Osteoblast (primary cell): ENCODE data around the gene CNOT10. TPM values are rescaled to one million over a fixed set of nuclear protein-coding genes. Genes with fewer than 3 reads are reported as not detected.
"Not testable (repeated sequence)": the region's sequence is repeated elsewhere in the genome, so short reads cannot be mapped to it uniquely, and the experiment has no call there.

ENCODE experiments used
- DNase-seq: peaks from one replicate; pipeline ENCODE4 v3.0.0; 2011; ENCODE audit warnings: low spot score, mixed read lengths; ENCODE audit not compliant: insufficient read length; ENCODE audit errors: missing footprints
- H2AFZ ChIP-seq: 2 replicates; pipeline ENCODE4 v1.6.0; 2011; ENCODE audit warnings: mild to moderate bottlenecking, low read length
- H3K27ac ChIP-seq: 2 replicates; pipeline ENCODE4 v1.5.1; 2011; ENCODE audit warnings: mild to moderate bottlenecking, low read depth, low read length, moderate library complexity
- H3K27me3 ChIP-seq: 2 replicates; pipeline ENCODE4 v1.6.0; 2012; ENCODE audit warnings: mild to moderate bottlenecking, control low read depth, inconsistent platforms, low read length, moderate library complexity; ENCODE audit not compliant: insufficient read depth
- H3K36me3 ChIP-seq: 2 replicates; pipeline ENCODE4 v1.5.1; 2011; ENCODE audit warnings: mild to moderate bottlenecking, low read length, control low read depth, moderate library complexity; ENCODE audit not compliant: insufficient read depth
- H3K4me1 ChIP-seq: 2 replicates; pipeline ENCODE4 v1.5.1; 2011; ENCODE audit warnings: mild to moderate bottlenecking, low read length, control low read depth, moderate library complexity; ENCODE audit not compliant: insufficient read depth
- H3K4me2 ChIP-seq: 2 replicates; pipeline ENCODE4 v1.6.0; 2011; ENCODE audit warnings: mild to moderate bottlenecking, low read length; ENCODE audit not compliant: insufficient read depth
- H3K4me3 ChIP-seq: fragments of 200-600 bp; sonication (generic); 3 replicates; pipeline ENCODE4 v1.5.1; 2012; ENCODE audit warnings: mild to moderate bottlenecking, low read length, inconsistent platforms; ENCODE audit not compliant: insufficient read depth
- H3K79me2 ChIP-seq: 2 replicates; pipeline ENCODE4 v1.6.0; 2012; ENCODE audit warnings: mild to moderate bottlenecking, low read length, control low read depth, inconsistent platforms; ENCODE audit not compliant: insufficient read depth
- H3K9me3 ChIP-seq: 2 replicates; pipeline ENCODE4 v1.5.1; 2011; ENCODE audit warnings: low read depth, low read length, control low read depth
- H4K20me1 ChIP-seq: 2 replicates; pipeline ENCODE4 v1.6.0; 2012; ENCODE audit warnings: mild to moderate bottlenecking, low read length, control low read depth; ENCODE audit not compliant: insufficient read depth
- CTCF ChIP-seq: IDR thresholded peaks from 2 replicates; pipeline ENCODE4 v1.5.1; 2011; ENCODE audit warnings: mild to moderate bottlenecking, low read depth, low read length, moderate library complexity; ENCODE audit errors: extremely low read depth
- total RNA-seq: library from RNA; depleted of rRNA; stranded (reverse); fragments of >200 nt; gene quantifications from 2 replicates; pipeline ENCODE4 v1.2.3, GENCODE V29; 2012

The CNOT10 gene
- total RNA-seq, 1 donor: 36.9 TPM

GRCh38 chr3:32780735-32781210 is 95.8 kb downstream of the CNOT10 start:
- TF ChIP-seq CTCF: no peak
- Histone ChIP-seq H3K4me2 (peak overlapping the region; percentile 99), H3K79me2 (no peaks in the 10 kb centered on the region), H3K27ac (no peak overlapping the region), H3K4me3 (peak overlapping the region; percentile 79), H3K27me3 (no peaks in the 10 kb centered on the region), H4K20me1 (no peaks in the 10 kb centered on the region), H3K9me3 (no peaks in the 10 kb centered on the region), H3K4me1 (no peaks in the 10 kb centered on the region), H2AFZ (peak overlapping the region; percentile 97), H3K36me3 (no peaks in the 10 kb centered on the region)
- peak; percentile 66 for DNase-seq

- DNase-seq: peak; percentile 94
- Histone ChIP-seq H3K4me2 (peak overlapping the region; percentile 99), H3K36me3 (no peaks in the 10 kb centered on the region), H2AFZ (peak overlapping the region; percentile 97), H4K20me1 (no peaks in the 10 kb centered on the region), H3K9me3 (no peaks in the 10 kb centered on the region), H3K4me3 (peak overlapping the region; percentile 79), H3K4me1 (no peaks in the 10 kb centered on the region), H3K27ac (no peak overlapping the region), H3K79me2 (no peaks in the 10 kb centered on the region), H3K27me3 (no peaks in the 10 kb centered on the region)
- TF ChIP-seq CTCF: peak; percentile 63
Measured at GRCh38 chr3:32781211-32781968, 96.4 kb downstream of the CNOT10 start.

- H4K20me1 ChIP-seq, DNase-seq, H3K79me2 ChIP-seq, H3K27me3 ChIP-seq, H3K4me3 ChIP-seq, H3K27ac ChIP-seq, H3K36me3 ChIP-seq, H3K4me1 ChIP-seq, H2AFZ ChIP-seq, H3K9me3 ChIP-seq: not testable (repeated sequence)
- peak overlapping the region; percentile 99 for H3K4me2 ChIP-seq
Measured at GRCh38 chr3:32781969-32782270, 96.9 kb downstream of the CNOT10 start.

GRCh38 chr3:32782407-32782806 is 97.4 kb downstream of the CNOT10 start:
- H3K27ac ChIP-seq: no peak overlapping the region
- TF ChIP-seq CTCF: no peak

More at GRCh38 chr3:32782407-32782806, 97.4 kb downstream of the CNOT10 start:
- no peak overlapping the region for H2AFZ ChIP-seq
- no peaks in the 10 kb centered on the region for H3K27me3 ChIP-seq
- no peaks in the 10 kb centered on the region for H3K9me3 ChIP-seq
- no peak overlapping the region for H3K4me2 ChIP-seq
- no peaks in the 10 kb centered on the region for H4K20me1 ChIP-seq
- DNase-seq: no peak
- no peaks in the 10 kb centered on the region for H3K79me2 ChIP-seq
- H3K36me3 ChIP-seq: no peaks in the 10 kb centered on the region
- no peaks in the 10 kb centered on the region for H3K4me1 ChIP-seq
- H3K4me3 ChIP-seq: no peak overlapping the region
